ENCODE results near the gene CFAP69.
"Not testable (repeated sequence)": the region's sequence is repeated elsewhere in the genome, so short reads cannot be mapped to it uniquely, and the experiment has no call there.

The CFAP69 gene

GRCh38 chr7:90270431-90271178 lies 25.6 kb downstream of the CFAP69 start:
- DNase-seq = no peak

GRCh38 chr7:90271753-90272152 lies 26.8 kb downstream of the CFAP69 start:
- no peak for DNase-seq

GRCh38 chr7:90272242-90272641 lies 27.3 kb downstream of the CFAP69 start:
- no peak for DNase-seq

GRCh38 chr7:90274161-90274560 lies 29.2 kb downstream of the CFAP69 start:
- no peak for DNase-seq

- no peak for DNase-seq
These were observed 31.2 kb downstream of the CFAP69 start for GRCh38 chr7:90276033-90276728.

GRCh38 chr7:90288154-90288553 lies 43.2 kb downstream of the CFAP69 start:
- DNase-seq = no peak

GRCh38 chr7:90290244-90291113 lies 45.5 kb downstream of the CFAP69 start:
- no peak for DNase-seq

- no peak for DNase-seq
These were observed 53.4 kb downstream of the CFAP69 start for GRCh38 chr7:90298145-90299038.

GRCh38 chr7:90303241-90303640 lies 58.3 kb downstream of the CFAP69 start:
- DNase-seq = no peak

GRCh38 chr7:90309872-90310271 lies 64.9 kb downstream of the CFAP69 start:
- no peak for DNase-seq

- no peak for DNase-seq
These were observed 66.2 kb downstream of the CFAP69 start for GRCh38 chr7:90311175-90311574.

GRCh38 chr7:90312745-90313144 lies 67.8 kb downstream of the CFAP69 start:
- no peak for DNase-seq

- no peak for DNase-seq
These were observed 68.9 kb downstream of the CFAP69 start for GRCh38 chr7:90313907-90314306.

- DNase-seq = no peak
These were observed 75.0 kb downstream of the CFAP69 start for GRCh38 chr7:90320014-90320413.

- DNase-seq = no peak
These were observed 75.4 kb downstream of the CFAP69 start for GRCh38 chr7:90320418-90320800.

GRCh38 chr7:90320801-90321494 lies 76.0 kb downstream of the CFAP69 start, which contains the start of gene FAM237B:
Gene FAM237B (minus strand): TSS chr7:90321304. CDS start chr7:90319748, 1,556 bp downstream.
- DNase-seq = peak in 2 of 56 donors; percentile 4 to 14

- no peak for DNase-seq
These were observed 77.9 kb downstream of the CFAP69 start for GRCh38 chr7:90322837-90323236.

GRCh38 chr7:90326500-90326899 lies 81.5 kb downstream of the CFAP69 start:
- no peak for DNase-seq

GRCh38 chr7:90334193-90334843 lies 89.3 kb downstream of the CFAP69 start:
- DNase-seq = no peak

GRCh38 chr7:90334926-90335325 lies 90.0 kb downstream of the CFAP69 start:
- not testable (repeated sequence) for DNase-seq

Data from nucleus accumbens (tissue), 56 donors.